Uterus (tissue), 2 donors: Measurements from ENCODE around the gene YIPF5.

Source experiments
- CTCF ChIP-seq, 4 experiments: fragments of 200-600 bp in 2 of 4; fragments of 450-650 bp in 2 of 4; sonication (generic) in 2 of 4; IDR thresholded peaks; one replicate each; pipeline ENCODE4 v1.5.1; 2016 to 2019; ENCODE audit warnings: antibody characterized with exemption in 4 of 4, mild to moderate bottlenecking in 2 of 4, moderate library complexity in 1 of 4
- POLR2A ChIP-seq, 2 donors: fragments of 450-650 bp; IDR thresholded peaks; one replicate each; pipeline ENCODE4 v1.6.1; 2016; ENCODE audit warnings: antibody characterized with exemption in 2 of 2, mild to moderate bottlenecking in 1 of 2, moderate library complexity in 1 of 2

DNA sequence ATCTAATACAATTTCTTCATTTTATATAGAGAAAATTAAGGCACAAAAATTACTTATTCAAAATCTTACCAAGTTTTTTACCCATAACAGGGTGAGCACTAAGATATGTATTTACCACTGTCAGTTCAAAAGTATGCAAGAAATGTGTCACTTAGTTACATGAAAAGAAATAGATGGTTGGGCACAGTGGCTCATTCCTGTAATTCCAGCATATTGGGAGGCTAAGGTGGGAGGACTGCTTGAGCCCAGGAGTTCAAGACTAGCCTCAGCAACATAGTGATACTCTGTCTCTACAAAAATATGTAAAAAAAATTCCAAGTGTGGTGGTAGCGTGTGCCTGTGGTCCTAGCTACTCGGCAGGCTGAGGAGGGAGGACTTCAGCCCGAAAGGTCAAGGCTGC is 19.4 kb downstream of the YIPF5 start:
- TF ChIP-seq CTCF (IDR thresholded peaks at IDR 0.05) (no peak), POLR2A (IDR thresholded peaks at IDR 0.05) (no peak)
